ENCODE measurements around the gene HEATR5A.
"Not testable (repeated sequence)": the region's sequence is repeated elsewhere in the genome, so short reads cannot be mapped to it uniquely, and the experiment has no call there.

The HEATR5A gene

DNA sequence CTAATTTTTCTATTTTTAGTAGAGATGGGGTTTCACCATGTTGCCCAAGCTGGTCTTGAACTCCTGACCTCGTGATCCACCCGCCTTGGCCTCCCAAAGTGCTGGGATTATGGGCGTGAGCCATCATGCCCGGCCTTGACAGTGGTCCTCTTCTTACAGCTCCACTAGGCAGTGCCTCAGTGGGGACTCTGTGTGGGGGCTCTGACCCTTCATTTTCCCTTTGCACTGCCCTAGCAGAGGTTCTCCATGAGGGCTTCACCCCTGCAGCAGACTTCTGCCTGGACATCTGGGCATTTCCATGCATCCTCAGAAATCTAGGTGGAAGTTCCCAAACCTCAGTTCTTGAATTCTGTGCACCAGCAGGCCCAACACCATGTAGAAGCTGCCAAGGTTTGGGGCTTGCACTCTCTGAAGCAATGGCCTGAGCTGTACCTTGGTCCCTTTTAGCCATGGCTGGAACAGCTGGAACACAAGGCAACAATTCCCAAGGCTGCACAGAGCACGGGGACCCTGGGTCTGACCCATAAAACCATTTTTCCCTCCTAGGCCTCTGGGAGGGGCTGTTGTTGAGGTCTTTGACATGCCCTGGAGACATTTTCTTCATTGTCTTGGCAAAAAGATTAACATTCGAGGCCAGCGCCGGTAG is 90.4 kb downstream of the HEATR5A start:
- not testable (repeated sequence) for DNase-seq (ENCODE audit: low read depth)

DNA sequence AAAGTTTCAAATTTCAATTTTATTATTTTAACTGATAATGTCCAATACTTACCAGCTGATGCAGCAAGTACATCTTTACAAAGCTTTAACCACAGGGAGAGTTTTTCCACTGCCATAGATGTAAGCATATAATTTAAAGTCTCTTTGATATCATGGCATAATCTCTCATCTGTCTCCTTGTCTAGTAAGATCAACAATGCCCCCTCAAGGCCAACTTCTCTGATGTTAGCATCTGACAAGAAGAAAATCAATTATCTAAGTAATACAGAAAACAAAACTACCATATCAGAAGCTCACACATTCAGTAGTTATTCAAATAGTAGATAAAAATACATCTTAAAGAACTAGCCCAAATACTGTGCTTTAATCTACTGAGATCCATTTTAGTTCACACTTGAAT is 94.2 kb downstream of the HEATR5A start:
- DNase-seq (ENCODE audit: low read depth), result no peak

DNA sequence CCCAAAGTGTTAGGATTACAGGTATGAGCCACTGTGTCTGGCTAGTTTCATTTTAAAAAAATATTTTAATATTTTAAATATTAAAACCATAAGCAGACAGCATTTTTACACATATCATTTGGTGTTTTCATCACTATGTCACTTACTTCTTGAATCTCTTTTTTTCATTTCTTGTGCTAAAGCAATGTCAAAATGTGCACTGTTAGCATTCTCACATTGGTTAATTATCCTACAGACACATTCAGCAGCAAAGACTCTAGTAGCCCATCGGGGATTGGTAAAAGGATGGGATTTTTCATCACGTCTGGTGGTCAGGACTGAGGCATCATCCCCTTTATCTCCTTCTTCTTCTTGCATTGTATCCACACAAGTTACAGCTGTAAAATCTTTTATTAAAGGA is 96.9 kb downstream of the HEATR5A start:
- DNase-seq (ENCODE audit: low read depth), result no peak

DNA sequence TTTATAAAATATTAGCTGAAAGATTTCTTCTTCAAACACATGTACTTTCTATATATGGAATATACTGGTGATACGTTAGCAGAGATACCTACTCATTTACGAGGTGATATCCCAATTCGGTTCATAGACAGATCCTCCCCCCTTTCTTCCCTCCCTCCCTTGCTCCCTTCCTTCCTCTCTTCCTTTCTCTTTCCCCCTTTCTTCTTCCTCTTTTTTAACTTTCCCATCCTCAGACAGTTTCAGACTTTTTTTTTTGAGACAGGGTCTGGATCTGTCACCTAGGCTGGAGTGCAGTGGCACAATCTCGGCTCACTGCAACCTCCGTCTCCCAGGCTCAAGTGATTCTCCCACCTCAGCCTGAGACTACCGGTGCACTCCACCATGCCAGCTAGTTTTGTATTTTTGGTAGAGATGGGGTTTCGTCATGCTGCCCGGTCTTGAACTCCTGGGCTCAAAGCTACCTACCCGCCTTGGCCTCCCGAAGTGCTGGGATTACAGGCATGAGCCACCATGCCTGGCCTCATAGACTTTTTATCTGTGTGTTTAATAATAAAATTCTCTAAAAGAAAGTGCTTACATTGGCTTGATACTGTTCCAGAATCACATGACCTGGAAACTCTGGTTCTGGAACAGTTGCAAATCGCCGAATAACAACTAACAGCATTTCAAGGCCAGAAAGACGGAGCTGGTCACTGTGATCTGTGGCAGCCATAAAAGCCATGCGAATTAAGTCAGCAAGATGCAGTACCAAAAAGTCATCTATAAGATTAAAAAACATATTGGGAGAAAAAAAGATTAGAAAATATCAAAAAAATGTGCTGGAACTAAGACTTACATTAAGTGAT is 99.2 kb downstream of the HEATR5A start:
- no peak for DNase-seq (ENCODE audit: low read depth)

DNA sequence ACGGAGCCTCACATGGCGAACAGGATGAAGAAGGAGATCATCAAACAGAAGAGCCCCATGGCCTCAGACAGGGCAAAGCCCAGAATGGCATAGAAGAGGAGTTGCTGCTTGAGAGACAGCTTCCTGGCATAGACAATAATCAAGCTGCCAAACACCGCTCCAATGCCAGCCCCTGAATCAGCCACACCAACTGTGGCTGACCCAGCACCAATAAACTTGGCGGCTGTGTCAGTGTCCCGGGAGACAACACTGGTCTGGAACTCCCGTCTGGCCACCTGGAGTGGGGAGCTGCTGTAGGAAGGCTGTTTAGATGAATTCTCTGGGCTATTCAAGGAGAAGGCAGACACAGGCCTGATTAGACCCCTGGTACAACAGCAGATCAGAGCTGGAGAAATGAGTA is 100.1 kb downstream of the HEATR5A start:
- DNase-seq (ENCODE audit: low read depth), result no peak

DNA sequence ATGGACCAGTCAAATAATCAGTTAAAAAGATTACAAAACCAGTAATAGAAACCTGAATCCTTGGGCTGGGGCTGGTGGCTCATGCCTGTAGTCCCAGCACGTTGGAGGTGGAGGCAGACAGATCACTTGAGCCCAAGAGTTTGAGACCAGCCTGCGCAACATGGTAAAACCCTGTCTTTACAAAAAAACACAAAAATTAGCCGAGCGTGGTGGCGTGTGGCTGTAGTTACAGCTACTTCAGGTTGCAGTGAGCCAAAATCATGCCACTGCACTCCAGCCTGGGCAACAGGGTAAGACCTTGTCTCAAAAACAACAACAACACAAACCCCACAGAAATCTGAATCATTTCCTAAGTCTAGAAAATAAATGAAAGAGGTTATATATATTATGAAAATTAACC is 100.6 kb downstream of the HEATR5A start:
- no peak for DNase-seq (ENCODE audit: low read depth)

DNA sequence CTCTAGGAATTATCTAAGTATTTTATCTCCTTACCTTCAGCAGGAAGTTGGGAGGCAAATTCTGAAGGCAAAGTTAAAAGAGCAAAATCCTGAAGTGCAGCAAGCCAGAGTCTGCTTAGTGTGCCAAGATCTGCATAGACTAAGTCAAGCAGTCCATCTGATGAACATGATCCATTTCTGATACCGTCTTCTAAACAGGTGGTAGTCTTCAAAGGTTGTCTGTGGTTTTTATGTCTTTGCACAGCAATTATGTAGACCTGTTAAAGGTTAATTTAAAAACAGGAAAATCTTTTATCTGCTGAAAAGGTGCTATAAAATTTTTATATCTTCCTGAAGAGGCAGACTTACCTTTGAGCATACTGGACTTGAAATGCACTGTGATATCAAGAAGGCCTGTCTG is 107.4 kb downstream of the HEATR5A start:
- DNase-seq (ENCODE audit: low read depth), result no peak

DNA sequence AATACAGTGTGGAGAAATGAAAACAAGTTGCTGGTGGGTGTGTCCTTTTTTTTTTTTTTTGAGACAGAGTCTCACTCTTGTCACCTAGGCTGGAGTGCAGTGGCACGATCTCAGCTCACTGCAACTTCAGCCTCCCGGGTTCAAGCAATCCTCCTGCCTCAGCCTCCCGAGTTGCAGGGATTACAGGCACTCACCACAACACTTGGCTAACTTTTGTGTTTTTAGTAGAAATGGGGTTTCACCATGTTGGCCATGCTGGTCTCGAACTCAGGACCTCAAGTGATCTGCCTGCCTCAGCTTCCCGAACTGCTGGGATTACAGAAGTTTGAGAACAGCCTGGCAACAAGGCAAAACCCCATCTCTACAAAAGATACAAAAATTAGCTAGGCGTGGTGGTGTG is 108.0 kb downstream of the HEATR5A start:
- DNase-seq (ENCODE audit: low read depth), result not testable (repeated sequence)

DNA sequence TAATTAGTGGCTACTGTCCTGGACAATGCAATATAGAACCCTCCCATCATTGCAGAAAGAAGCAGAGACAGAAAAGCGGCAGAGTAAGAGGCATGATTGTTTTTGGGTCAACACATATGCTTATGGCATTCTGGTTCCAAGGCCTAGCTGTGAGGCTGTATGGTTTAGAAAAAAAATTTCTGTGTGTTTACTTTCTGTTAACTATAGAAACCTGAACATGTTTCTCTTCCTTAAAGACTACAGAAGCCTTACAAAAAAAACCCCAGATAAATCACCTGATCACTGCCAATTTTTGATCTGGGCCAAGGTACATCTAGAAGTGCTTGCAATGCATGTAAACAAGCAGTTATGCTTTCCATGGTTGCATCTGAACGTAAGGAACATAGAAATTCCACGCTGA is 112.7 kb downstream of the HEATR5A start:
- no peak for DNase-seq (ENCODE audit: low read depth)

DNA sequence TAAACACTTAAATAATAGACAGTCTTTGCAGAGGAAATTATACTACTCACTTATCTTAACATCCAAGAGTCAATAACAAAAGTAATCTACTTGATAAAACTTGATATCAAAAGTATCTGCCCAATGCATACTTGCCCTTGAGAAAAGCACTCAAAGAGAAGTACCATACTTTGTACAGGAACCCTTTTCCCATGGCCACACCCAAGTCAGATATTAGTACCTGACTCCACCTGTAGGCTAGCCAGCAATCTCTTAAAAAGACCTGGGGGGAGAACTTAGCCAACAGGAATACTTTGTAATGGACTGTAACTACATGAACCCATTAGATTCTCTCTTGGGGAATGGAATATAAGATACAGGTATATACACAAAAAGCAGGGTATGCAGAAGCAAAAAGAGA is 113.2 kb downstream of the HEATR5A start:
- no peak for DNase-seq (ENCODE audit: low read depth)

DNA sequence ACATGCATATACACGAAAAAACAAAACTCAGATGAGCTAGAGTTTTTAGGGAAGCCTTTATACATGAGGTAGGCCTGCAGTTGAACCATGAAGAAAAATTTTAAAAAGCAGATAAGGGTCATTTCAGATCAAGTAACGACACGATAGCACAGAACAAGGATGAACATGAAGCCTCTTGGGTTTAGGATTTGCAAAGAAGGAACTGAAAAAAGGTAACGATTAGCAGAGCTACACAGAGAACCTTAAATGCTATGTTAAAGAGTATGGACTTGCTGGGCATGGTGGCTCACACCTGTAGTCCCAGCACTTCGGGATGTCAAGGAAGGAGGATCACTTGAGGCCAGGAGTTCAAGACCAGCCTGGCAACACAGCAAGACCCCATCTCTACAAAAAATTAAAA is 116.7 kb downstream of the HEATR5A start:
- no peak for DNase-seq (ENCODE audit: low read depth)

DNA sequence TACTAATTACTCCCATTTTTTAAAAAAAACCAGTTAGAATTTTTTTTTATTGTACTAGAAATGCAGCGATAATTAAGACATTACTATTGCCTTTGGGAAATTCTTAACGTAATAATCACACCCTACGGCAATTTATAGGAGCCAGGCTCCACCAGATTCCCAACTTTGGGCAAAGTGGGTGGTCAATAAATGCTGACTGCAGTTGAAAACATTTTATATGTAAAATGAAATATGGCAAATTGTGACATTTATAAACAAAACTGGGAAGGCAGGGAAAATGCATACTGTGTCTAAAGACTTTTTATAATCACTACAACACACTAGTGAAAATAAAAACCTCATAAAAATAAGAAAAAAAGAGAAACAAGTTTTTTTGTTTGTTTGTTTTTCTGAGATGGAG is 119.5 kb downstream of the HEATR5A start:
- no peak for DNase-seq (ENCODE audit: low read depth)

DNA sequence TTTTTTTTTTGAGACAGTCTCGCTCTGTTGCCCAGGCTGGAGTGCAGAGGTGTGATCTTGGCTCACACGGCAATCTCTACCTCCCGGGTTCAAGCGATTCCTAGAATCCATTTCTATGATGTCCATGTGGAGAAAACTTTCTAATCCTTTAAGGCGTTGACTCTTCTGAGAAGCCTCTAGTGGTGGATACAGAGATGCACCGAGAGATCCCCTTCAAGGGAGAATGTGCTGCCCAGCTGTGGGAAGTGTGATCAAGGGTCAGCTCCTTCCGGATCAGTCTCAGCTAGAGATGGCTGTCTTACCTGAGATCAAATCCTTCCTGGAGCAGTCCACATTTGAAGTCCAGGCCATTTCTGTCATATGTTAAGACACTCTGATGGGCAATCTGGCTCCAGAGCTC is 120.1 kb downstream of the HEATR5A start:
- no peak for DNase-seq (ENCODE audit: low read depth)

DNA sequence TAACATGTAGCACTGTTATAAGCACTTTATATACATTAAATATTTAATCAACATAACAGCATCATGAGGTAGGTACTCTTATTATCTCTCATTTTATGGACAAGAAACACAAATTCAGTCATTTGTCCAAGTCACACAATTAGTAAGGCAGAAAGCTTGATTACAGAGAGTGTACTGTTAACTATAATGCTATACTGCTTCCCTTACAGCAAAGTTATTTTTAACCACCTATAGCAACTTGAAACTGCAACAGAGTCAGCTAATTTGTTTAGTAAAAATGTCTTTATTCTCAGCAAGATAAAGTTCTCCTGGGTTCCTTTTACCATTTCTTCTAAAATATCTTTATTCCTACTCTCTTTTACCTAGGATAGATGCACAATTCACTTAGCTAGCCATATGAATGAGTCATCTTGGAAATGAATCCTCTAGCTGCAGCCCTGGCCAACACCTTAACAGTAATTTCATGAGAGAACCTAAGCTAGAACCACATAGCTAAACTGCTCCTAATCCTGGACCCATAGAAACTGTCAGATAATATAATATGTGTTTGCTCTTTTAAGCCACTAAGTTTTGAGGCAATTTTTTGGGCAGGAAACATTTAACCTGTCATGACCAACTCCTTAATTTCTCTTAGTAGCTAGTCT is 122.5 kb downstream of the HEATR5A start:
- DNase-seq (ENCODE audit: low read depth), result no peak

DNA sequence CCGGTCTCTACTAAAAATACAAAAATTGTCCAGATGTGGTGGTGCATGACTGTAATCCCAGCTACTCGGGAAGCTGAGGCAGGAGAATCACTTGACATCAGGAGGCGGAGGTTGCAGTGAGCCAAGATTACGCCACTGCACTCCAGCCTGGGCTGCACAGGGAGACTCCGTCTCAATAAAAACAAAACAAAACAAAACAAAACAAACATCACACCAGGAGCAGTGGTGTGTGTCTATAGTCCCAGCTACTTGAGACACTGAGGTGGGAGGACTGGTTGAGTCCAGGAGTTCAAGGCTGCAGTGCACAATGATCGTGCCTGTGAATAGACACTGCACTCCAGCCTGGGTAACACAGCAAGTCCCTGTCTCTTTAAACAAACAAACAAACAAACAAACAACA is 123.2 kb downstream of the HEATR5A start:
- DNase-seq (ENCODE audit: low read depth), result no peak

DNA sequence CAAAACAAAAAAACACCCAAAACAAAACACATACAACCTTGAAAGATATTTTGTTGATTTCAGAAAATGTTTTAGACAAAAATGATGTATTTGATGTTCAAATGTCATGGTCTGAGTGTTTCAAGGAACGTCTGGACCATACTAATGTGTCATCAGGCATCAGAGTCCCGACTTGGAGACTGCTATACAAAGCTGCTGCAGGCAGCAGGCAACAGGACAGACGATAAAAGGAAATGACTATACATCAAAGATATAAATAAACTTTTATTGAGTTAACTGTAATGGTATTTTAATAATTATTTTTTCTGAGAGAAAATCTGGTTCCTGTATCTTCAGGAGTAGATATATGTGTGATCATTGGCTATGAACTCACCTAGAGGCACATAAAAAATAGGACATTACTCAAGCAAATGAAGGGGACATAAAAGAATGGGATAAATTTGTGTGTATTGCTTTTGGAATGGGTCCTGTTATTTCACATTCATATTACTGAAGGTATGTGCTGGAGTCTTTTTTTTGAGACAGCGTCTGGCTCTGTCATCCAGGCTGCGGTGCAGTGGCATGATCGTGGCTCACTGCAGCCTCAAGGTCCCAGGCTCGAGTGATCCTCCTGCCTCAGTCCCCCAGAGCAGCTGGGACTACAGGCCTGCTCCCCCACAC is 125.5 kb downstream of the HEATR5A start:
- DNase-seq (ENCODE audit: low read depth), result no peak

DNA sequence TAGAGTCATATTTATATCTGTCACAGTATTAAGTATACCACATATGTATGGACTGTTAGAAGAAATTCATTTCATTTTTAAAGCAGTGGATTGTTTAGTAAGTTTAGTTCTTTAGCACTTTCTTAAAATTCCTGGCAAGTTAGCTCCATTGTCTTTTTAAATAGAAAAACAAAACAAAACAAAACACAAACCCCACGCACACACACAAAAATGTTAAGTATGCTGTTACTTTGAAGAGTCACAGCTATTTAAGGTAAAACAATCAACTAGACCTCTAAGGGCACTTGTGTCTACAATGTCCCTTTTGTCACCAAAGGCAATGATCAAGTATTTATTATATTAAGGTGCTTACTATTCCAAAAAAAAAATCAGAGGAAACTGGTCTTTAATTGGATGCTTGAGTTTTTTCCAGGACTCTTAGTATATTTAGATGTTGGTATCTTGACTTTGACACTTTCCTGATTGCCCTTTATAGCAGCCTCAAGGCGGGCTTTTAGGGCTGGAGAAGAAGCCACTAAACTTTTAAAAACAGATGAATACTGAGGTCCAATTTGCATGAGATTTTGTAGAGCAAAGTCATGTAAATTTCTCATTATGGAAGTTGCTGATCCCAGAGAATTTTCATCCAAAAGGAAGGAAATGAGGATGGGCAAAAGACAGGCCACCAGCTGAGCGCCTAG is 127.3 kb downstream of the HEATR5A start:
- no peak for DNase-seq (ENCODE audit: low read depth)

DNA sequence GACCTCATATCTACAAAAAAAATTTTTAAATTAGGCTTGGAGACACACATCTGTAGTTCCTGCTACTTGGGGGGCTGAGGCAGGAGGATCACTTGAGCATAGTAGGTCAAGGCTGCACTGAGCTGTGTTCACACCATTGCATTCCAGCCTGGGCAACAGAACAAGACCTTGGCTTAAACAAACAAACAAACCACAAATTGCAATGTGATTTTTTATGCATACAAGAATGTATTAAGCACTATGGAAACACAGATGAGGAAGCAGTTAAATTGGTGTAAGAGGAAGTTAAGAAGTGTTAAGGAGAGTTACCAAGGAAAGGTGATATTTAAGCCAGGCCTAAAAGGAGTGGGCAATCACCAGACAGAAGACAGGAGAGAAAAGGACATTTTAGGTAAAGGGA is 129.1 kb downstream of the HEATR5A start:
- DNase-seq (ENCODE audit: low read depth), result no peak

DNA sequence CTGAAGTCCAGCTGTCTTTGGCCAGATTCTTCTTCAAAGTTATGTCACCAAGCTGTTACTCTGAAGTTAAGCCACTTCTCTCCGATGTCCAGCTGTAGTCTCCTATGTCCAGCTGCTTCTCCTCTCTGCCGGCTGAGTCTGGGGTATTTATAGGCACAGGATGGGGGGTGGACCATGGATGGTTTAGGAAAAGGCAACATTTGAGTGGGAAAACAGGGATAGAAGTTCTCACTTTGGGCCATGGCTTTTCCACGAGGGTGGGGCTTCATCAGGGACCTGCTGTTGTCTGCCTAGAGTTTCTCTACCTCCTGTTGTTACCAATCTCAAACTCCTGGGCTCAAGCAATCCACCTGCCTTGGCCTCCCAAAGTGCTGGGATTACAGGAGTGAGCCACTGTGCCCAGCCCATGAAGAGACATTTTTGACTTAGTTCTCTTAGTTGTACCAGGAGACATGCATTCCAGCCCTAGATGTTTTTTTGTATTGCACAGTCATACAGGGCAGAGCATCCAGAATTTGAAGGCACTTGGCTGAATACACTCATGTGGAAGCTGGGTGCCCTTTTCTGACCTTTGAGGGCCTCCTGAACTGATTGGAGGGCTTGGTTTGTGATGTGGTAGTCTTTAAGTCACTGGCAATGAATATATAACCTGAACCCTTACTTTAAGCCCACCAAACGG is 132.9 kb downstream of the HEATR5A start:
- no peak for DNase-seq (ENCODE audit: low read depth)

DNA sequence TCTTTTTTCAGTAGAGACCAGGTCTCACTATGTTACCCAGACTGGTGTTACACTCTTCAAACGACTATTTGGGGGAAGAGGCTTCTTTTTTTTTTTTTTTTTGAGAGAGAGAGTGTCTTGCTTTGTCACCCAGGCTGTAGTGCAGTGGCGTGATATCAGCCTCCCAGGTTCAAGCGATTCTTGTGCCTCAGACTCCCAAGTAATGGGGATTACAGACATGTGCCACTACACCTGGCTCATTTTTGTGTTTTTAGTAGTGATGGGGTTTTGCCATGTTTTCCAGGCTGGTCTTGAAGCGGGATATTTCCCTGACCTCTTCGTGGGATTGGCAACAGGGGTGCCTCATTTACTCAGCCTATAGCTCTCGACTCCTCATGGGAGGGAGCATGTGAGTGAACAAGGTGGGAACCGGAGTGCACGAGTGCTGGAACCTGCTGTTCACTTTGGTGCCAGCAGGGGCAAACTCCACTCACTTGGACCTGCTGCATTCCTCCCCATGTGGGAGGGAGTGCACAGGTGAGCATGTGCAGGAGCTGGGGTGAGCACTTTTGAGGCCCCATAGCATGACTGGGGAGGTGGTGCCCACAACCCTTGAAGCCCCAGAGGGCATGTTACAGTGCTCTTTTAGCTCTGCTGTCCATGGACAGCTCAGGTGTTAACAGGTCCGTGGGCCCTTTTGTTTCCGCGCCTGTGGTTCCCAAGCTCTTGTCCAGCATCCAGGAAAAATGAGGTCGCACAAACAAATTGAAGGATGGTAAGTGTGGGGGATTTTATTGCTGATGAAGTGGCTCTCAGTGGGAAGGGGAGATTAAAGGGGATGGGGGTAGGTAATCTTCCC is 133.7 kb downstream of the HEATR5A start:
- no peak for DNase-seq (ENCODE audit: low read depth)
